ENCODE measurements around the gene DPY19L1.
"Not testable (repeated sequence)": the region's sequence is repeated elsewhere in the genome, so short reads cannot be mapped to it uniquely, and the experiment has no call there.

DPY19L1 gene

DNA sequence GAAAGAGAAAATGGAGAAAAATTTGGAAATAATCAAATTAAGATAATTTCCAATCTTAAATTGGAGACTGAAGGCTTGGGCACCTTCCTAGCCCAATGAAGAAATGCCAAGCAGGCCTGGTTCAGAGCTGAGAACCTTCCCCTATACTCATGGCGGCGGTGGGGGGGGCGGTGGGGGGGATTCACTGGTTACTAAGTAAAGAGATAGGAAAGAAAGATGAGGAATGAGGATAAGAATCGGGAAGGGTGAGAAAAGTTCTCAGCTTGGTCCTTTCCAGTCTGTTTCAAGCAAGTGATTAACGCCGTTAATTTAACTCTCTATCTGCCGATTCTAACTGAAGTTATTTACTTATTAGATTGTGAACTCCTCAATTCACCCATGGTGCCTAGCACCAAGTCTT, 41.5 kb downstream of the DPY19L1 start:
- H3K36me3 ChIP-seq (ENCODE audit: insufficient read depth, low read length) = no peaks in the 10 kb centered on the region
- no peaks in the 10 kb centered on the region for H3K9me3 ChIP-seq (ENCODE audit: low read length)
- no peak overlapping the region for H2AFZ ChIP-seq (ENCODE audit: low read depth, low read length)

GRCh38 chr7:34991938-34992840, 45.1 kb downstream of the DPY19L1 start:
- no peaks in the 10 kb centered on the region for H3K27me3 ChIP-seq (ENCODE audit: insufficient read depth, low read length)
- no peak overlapping the region for H3K4me3 ChIP-seq (ENCODE audit: low read length)
- no peak overlapping the region for H2AFZ ChIP-seq (ENCODE audit: low read depth, low read length)
- peaks cover 7% of the 10 kb centered on the region for H3K4me1 ChIP-seq (ENCODE audit: insufficient read depth, low read length)
- H3K36me3 ChIP-seq (ENCODE audit: insufficient read depth, low read length) = no peaks in the 10 kb centered on the region
- no peaks in the 10 kb centered on the region for H3K9me3 ChIP-seq (ENCODE audit: low read length)

More for the DNA sequence above, 41.5 kb downstream of the DPY19L1 start:
- Histone ChIP-seq H3K4me1 (ENCODE audit: insufficient read depth, low read length) (peaks cover 5% of the 10 kb centered on the region), H3K27me3 (ENCODE audit: insufficient read depth, low read length) (no peaks in the 10 kb centered on the region), H3K4me3 (ENCODE audit: low read length) (no peak overlapping the region)

DNA sequence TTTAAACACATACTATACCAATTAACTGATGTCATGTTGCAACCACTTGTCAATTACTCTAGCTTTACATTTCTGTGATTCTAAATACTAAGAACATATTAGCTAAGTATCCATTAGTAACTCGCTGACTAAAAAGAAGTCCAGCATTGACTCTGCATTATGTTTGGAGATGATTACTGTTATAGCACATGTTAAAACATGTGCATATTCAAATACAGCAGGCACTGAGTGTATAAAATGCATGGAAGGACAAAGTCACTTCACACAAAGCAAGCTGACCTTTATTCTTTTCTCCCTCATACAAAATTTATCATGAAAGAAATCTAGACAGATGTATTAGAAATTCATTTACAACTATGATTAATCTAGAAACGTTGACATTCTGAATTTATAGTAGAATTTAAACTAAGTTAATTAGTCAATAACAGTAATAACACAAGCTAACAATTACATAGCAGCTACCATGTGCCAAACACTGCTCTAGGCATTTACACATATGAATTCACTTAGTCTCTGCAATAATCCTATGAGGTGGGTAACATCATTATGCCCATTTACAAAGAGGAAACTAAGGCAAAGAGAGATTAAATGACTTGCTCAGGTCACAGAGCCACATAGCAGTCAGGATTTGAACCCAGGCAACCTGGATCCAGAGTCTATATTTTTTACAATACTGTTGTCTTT, 48.7 kb downstream of the DPY19L1 start:
- H3K36me3 ChIP-seq (ENCODE audit: insufficient read depth, low read length); H3K4me1 ChIP-seq (ENCODE audit: insufficient read depth, low read length); H2AFZ ChIP-seq (ENCODE audit: low read depth, low read length); H3K9me3 ChIP-seq (ENCODE audit: low read length); H3K27me3 ChIP-seq (ENCODE audit: insufficient read depth, low read length); H3K4me3 ChIP-seq (ENCODE audit: low read length): not testable (repeated sequence)

DNA sequence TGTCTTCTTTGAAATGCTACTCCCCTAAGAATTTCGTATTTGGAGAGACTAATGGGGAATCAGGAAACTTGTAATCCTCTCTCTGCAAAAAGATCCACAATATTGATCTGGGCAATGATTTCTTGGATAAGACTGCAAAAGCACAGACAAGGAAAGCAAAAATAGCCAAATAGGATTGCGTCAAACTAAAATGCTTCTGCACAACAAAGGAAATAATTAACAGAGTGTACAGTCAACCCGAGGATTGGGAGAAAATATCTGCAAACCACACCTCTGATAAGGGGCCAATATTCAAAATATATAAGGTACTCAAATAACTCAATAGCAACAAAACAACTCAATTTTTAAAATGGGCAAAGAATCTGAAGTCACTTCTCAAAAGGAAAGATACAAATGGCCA, 52.1 kb downstream of the DPY19L1 start:
- not testable (repeated sequence) for H2AFZ ChIP-seq (ENCODE audit: low read depth, low read length); H3K36me3 ChIP-seq (ENCODE audit: insufficient read depth, low read length); H3K4me3 ChIP-seq (ENCODE audit: low read length)

GRCh38 chr7:34984140-34984539, 53.1 kb downstream of the DPY19L1 start:
- H3K36me3 ChIP-seq (ENCODE audit: insufficient read depth, low read length); H2AFZ ChIP-seq (ENCODE audit: low read depth, low read length); H3K27me3 ChIP-seq (ENCODE audit: insufficient read depth, low read length); H3K4me1 ChIP-seq (ENCODE audit: insufficient read depth, low read length); H3K9me3 ChIP-seq (ENCODE audit: low read length); H3K4me3 ChIP-seq (ENCODE audit: low read length): not testable (repeated sequence)

More for the DNA sequence above, 52.1 kb downstream of the DPY19L1 start:
- H3K4me1 ChIP-seq (ENCODE audit: insufficient read depth, low read length); H3K27me3 ChIP-seq (ENCODE audit: insufficient read depth, low read length); H3K9me3 ChIP-seq (ENCODE audit: low read length): not testable (repeated sequence)

GRCh38 chr7:34982371-34983019, 54.8 kb downstream of the DPY19L1 start:
- no peaks in the 10 kb centered on the region for H3K27me3 ChIP-seq (ENCODE audit: insufficient read depth, low read length)
- H2AFZ ChIP-seq (ENCODE audit: low read depth, low read length) = no peak overlapping the region
- peaks cover 3% of the 10 kb centered on the region for H3K36me3 ChIP-seq (ENCODE audit: insufficient read depth, low read length)
- H3K9me3 ChIP-seq (ENCODE audit: low read length) = no peaks in the 10 kb centered on the region
- no peaks in the 10 kb centered on the region for H3K4me1 ChIP-seq (ENCODE audit: insufficient read depth, low read length)
- no peak overlapping the region for H3K4me3 ChIP-seq (ENCODE audit: low read length)

DNA sequence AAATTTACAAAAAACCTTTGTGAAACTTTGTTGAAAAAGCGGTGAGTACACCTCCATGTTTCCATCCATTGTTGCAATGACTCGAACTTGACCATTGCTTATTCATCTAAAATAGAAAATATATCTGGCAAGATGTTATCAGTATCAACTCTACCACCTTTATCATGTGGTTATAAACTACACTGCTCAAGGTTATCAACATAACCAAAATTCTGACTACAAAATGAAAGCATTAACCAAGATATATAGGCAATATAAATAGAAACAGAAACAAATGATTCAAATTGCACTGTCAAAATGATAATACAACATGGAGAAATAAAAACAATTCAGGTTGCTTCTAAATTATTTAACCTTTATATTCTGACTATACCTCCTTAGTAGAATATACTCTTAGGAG, 58.2 kb downstream of the DPY19L1 start:
- H3K36me3 ChIP-seq (ENCODE audit: insufficient read depth, low read length); H3K4me1 ChIP-seq (ENCODE audit: insufficient read depth, low read length): not testable (repeated sequence)

GRCh38 chr7:34973400-34973760, 63.9 kb downstream of the DPY19L1 start:
- H3K36me3 ChIP-seq (ENCODE audit: insufficient read depth, low read length) = peaks cover 20% of the 10 kb centered on the region
- H3K27me3 ChIP-seq (ENCODE audit: insufficient read depth, low read length) = no peaks in the 10 kb centered on the region
- no peaks in the 10 kb centered on the region for H3K9me3 ChIP-seq (ENCODE audit: low read length)
- no peak overlapping the region for H2AFZ ChIP-seq (ENCODE audit: low read depth, low read length)
- no peak overlapping the region for H3K4me3 ChIP-seq (ENCODE audit: low read length)
- H3K4me1 ChIP-seq (ENCODE audit: insufficient read depth, low read length) = no peaks in the 10 kb centered on the region

More for the DNA sequence above, 58.2 kb downstream of the DPY19L1 start:
- H3K4me3 ChIP-seq (ENCODE audit: low read length); H3K9me3 ChIP-seq (ENCODE audit: low read length); H3K27me3 ChIP-seq (ENCODE audit: insufficient read depth, low read length); H2AFZ ChIP-seq (ENCODE audit: low read depth, low read length): not testable (repeated sequence)

- H2AFZ ChIP-seq (ENCODE audit: low read depth, low read length); H3K4me1 ChIP-seq (ENCODE audit: insufficient read depth, low read length): not testable (repeated sequence)
These were observed 64.4 kb downstream of the DPY19L1 start for GRCh38 chr7:34972739-34973399.

GRCh38 chr7:34967818-34968217, 69.5 kb downstream of the DPY19L1 start:
- H3K9me3 ChIP-seq (ENCODE audit: low read length); H3K27me3 ChIP-seq (ENCODE audit: insufficient read depth, low read length); H3K4me3 ChIP-seq (ENCODE audit: low read length); H2AFZ ChIP-seq (ENCODE audit: low read depth, low read length); H3K4me1 ChIP-seq (ENCODE audit: insufficient read depth, low read length): not testable (repeated sequence)
- peaks cover 16% of the 10 kb centered on the region for H3K36me3 ChIP-seq (ENCODE audit: insufficient read depth, low read length)

More at GRCh38 chr7:34972739-34973399, 64.4 kb downstream of the DPY19L1 start:
- not testable (repeated sequence) for H3K9me3 ChIP-seq (ENCODE audit: low read length); H3K27me3 ChIP-seq (ENCODE audit: insufficient read depth, low read length); H3K4me3 ChIP-seq (ENCODE audit: low read length)
- peaks cover 20% of the 10 kb centered on the region for H3K36me3 ChIP-seq (ENCODE audit: insufficient read depth, low read length)

GRCh38 chr7:34966504-34966903, 70.8 kb downstream of the DPY19L1 start:
- H2AFZ ChIP-seq (ENCODE audit: low read depth, low read length); H3K9me3 ChIP-seq (ENCODE audit: low read length); H3K27me3 ChIP-seq (ENCODE audit: insufficient read depth, low read length); H3K36me3 ChIP-seq (ENCODE audit: insufficient read depth, low read length); H3K4me1 ChIP-seq (ENCODE audit: insufficient read depth, low read length); H3K4me3 ChIP-seq (ENCODE audit: low read length): not testable (repeated sequence)

DNA sequence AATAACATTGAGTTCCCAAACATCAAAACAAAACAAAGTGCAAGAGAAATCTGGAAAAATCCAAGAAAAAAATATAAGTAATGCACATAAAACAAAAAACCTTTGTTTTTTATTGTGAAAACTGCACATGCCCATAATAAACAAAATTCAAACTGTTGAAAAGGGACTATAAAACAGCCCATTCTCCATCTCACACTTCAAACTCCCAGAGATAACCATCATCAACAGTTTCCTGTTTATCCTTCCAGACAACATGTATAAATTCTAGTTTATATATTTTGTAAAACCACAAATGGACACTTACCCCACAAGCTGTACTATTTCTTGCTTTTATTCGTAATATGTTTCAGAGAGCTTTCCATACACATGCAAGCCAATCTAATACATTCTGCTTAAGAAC, 79.3 kb downstream of the DPY19L1 start:
- Histone ChIP-seq H3K9me3 (ENCODE audit: low read length) (no peaks in the 10 kb centered on the region), H3K4me1 (ENCODE audit: insufficient read depth, low read length) (no peaks in the 10 kb centered on the region), H3K27me3 (ENCODE audit: insufficient read depth, low read length) (no peaks in the 10 kb centered on the region), H2AFZ (ENCODE audit: low read depth, low read length) (no peak overlapping the region), H3K36me3 (ENCODE audit: insufficient read depth, low read length) (no peaks in the 10 kb centered on the region), H3K4me3 (ENCODE audit: low read length) (no peak overlapping the region)

- no peak overlapping the region for H3K4me3 ChIP-seq (ENCODE audit: low read length)
- no peaks in the 10 kb centered on the region for H3K9me3 ChIP-seq (ENCODE audit: low read length)
- no peaks in the 10 kb centered on the region for H3K4me1 ChIP-seq (ENCODE audit: insufficient read depth, low read length)
- H3K36me3 ChIP-seq (ENCODE audit: insufficient read depth, low read length) = peaks cover 3% of the 10 kb centered on the region
- H3K27me3 ChIP-seq (ENCODE audit: insufficient read depth, low read length) = no peaks in the 10 kb centered on the region
- no peak overlapping the region for H2AFZ ChIP-seq (ENCODE audit: low read depth, low read length)
These were observed 84.5 kb downstream of the DPY19L1 start for GRCh38 chr7:34952822-34953221.

Data from neuron (in vitro differentiated cells).